GM20000 (cell line): ENCODE results near the gene CHRNA7.

Source experiments
- DNase-seq: peaks from one replicate; pipeline ENCODE4 v3.0.0; 2012; ENCODE audit warnings: low spot score
- TF ChIP-seq, protein P1 (sequence below): IDR thresholded peaks from 2 replicates; pipeline ENCODE4 v1.5.1; 2012; ENCODE audit warnings: mild to moderate bottlenecking, control low read depth; ENCODE audit errors: extremely low read depth, missing control alignments

Gene CHRNA7

DNA sequence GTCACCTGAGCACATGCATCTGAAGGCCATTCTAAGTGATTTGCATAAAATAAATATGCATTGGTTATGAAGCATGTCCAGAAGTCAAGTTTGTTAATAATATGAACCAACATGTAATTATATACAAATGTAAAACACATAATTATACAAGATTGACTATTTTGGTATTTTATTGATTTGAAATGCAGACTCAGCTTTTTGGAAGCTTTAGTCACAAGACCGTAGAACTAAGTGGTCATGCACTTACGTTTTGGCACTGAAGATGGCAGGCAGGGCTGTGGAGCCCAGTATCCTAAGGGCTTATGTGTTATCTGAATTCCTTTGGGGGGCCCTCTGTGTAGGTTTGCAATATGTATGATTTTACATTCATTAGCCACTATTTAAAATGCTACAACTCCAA is 5.0 kb downstream of the CHRNA7 start:
- TF ChIP-seq, protein P1, sequence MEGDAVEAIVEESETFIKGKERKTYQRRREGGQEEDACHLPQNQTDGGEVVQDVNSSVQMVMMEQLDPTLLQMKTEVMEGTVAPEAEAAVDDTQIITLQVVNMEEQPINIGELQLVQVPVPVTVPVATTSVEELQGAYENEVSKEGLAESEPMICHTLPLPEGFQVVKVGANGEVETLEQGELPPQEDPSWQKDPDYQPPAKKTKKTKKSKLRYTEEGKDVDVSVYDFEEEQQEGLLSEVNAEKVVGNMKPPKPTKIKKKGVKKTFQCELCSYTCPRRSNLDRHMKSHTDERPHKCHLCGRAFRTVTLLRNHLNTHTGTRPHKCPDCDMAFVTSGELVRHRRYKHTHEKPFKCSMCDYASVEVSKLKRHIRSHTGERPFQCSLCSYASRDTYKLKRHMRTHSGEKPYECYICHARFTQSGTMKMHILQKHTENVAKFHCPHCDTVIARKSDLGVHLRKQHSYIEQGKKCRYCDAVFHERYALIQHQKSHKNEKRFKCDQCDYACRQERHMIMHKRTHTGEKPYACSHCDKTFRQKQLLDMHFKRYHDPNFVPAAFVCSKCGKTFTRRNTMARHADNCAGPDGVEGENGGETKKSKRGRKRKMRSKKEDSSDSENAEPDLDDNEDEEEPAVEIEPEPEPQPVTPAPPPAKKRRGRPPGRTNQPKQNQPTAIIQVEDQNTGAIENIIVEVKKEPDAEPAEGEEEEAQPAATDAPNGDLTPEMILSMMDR: no peak
- no peak for DNase-seq

DNA sequence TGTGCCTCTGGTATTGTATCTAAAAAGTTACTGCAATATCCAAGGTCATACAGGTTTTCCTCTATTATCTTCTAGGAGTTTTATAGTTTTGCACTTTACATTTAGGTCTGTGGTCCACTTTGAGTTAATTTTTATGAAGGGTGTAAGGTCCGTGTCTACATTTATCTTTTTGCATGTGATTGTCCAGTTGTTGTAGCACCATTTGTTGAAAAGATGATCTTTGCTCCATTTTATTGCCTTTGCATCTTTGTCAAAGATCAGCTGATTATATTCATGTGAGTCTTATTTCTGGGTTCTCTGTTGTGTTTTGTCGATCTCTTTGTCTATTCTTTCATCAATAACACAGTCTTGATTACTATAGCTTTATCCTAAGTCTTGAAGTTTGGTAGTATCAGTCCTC is 6.7 kb downstream of the CHRNA7 start:
- DNase-seq: no peak
- TF ChIP-seq, protein P1: no peak

- no peak for DNase-seq
- TF ChIP-seq, protein P1: no peak
Measured at GRCh38 chr15:32041294-32041693, 11.0 kb downstream of the CHRNA7 start.

- DNase-seq: no peak
- TF ChIP-seq, protein P1: no peak
Measured at GRCh38 chr15:32042269-32042972, 12.1 kb downstream of the CHRNA7 start.

GRCh38 chr15:32053719-32054118 is 23.4 kb downstream of the CHRNA7 start:
- no peak for DNase-seq
- TF ChIP-seq, protein P1: no peak

GRCh38 chr15:32057876-32058425 is 27.6 kb downstream of the CHRNA7 start:
- no peak for DNase-seq
- TF ChIP-seq, protein P1: no peak

DNA sequence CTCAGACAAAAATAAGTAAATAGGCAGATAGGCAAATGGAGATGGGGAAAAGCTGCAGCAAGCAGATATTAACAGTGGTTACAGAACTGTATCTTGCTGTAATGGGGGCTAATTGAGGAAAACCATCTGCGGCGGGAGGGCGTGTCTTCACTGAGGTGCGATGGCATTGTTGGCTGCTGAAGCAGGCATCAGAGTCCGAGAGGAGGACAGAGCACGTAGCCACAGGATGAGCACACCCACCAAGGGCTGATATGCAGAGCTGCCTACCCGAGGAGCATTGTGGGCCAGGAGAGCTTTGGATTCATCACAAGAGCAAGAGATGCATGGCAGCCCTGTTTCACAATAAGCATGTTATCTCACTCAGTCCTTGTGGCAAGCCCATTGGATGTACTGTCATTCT is 30.4 kb downstream of the CHRNA7 start:
- no peak for DNase-seq
- TF ChIP-seq, protein P1: no peak
